Type B pancreatic cell (in vitro differentiated cells): ENCODE data around the gene PPP1R37. TPM values are rescaled to one million over a fixed set of nuclear protein-coding genes. Genes with fewer than 3 reads are reported as not detected.

Experiments
- DNase-seq: peaks from one replicate; pipeline ENCODE4 v3.0.0; 2021; ENCODE audit warnings: mixed read lengths; ENCODE audit not compliant: unreplicated experiment; ENCODE audit errors: extremely low spot score
- H3K27ac Mint-ChIP-seq: 2 replicates; pipeline ENCODE4 v1.8.0; 2021; ENCODE audit warnings: mild to moderate bottlenecking, mixed read lengths
- H3K27me3 Mint-ChIP-seq: 2 replicates; pipeline ENCODE4 v1.8.0; 2021; ENCODE audit warnings: mixed read lengths
- H3K36me3 Mint-ChIP-seq: 2 replicates; pipeline ENCODE4 v1.8.0; 2021; ENCODE audit warnings: mixed read lengths
- H3K4me1 Mint-ChIP-seq: one replicate; pipeline ENCODE4 v1.8.0; 2021; ENCODE audit warnings: mixed read lengths; ENCODE audit not compliant: unreplicated experiment
- H3K4me3 Mint-ChIP-seq: 2 replicates; pipeline ENCODE4 v1.8.0; 2021; ENCODE audit warnings: mild to moderate bottlenecking, mixed read lengths
- H3K9me3 Mint-ChIP-seq: 2 replicates; pipeline ENCODE4 v1.8.0; 2021; ENCODE audit warnings: mixed read lengths
- CTCF ChIP-seq: fragments of 200-600 bp; sonication (generic); conservative IDR thresholded peaks from 2 replicates; pipeline ENCODE4 v1.5.0; 2021; ENCODE audit warnings: antibody characterized with exemption, mild to moderate bottlenecking
- total RNA-seq: library from RNA; stranded (reverse); gene quantifications from 2 replicates; pipeline ENCODE4 v1.2.1, GENCODE V29; 2021; ENCODE audit warnings: low replicate concordance

PPP1R37 gene
- total RNA-seq, 1 donor from 2014 or later = 44.7 TPM

DNA sequence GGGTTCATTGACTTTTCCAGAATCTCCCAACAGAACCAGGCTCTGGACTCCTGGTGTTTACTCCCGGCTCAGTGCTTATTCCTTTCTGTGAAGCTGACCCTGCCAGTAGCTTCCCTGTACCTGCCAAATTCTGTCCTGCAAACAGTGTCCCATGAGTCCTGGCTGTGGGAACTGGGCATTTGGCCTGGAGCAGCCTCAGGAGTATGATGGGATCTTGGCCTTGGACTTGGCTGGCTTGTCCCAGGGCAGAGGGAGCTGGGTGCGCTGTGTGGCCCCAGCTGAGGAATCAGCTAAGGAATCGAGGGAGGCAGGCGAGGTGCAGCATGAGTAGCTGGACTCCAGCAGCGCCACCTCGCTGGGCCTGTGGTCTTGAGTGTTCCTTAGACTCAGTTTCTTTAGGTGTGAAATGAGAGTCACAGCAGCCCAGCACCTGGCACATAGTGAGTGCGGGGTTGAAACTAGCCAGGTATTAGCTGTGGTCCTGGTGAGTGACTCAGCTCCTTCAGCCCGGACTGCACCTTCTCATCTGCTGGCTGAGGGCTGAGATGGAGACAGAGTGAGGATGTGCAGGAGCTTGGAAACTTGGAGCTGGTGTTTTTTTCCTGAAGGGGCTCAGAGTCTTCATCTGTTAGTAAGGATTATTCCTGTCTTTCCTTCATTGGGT lies 43.8 kb upstream of the PPP1R37 start:
- H3K27ac Mint-ChIP-seq = peak overlapping the region; percentile 5
- no peak for TF ChIP-seq CTCF
- H3K9me3 Mint-ChIP-seq = no peaks in the 10 kb centered on the region
- H3K4me1 Mint-ChIP-seq = peaks cover 12% of the 10 kb centered on the region
- no peak for DNase-seq
- H3K4me3 Mint-ChIP-seq = no peak overlapping the region
- H3K36me3 Mint-ChIP-seq = peaks cover 8% of the 10 kb centered on the region
- H3K27me3 Mint-ChIP-seq = no peaks in the 10 kb centered on the region

DNA sequence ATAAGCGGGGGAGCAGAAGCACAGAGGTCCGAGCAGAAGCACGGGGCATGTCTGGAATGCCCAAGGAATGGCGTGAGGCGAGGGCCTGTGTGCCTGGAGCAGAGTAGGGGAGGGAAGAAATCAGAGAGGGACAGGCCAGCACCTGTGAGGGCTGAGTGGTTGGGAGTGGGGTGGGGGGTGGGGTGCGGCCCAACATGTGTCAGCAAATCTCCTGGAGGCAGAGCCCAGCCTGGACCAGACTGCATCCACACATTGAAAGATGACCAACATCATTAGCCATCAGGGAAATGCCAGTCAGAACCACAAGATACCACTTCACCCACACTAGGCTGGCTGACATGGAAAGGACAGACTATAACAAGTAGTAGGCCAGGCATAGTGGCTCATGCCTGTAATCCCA lies 42.9 kb upstream of the PPP1R37 start:
- H3K9me3 Mint-ChIP-seq = no peaks in the 10 kb centered on the region
- H3K36me3 Mint-ChIP-seq = peaks cover 8% of the 10 kb centered on the region
- H3K4me3 Mint-ChIP-seq = no peak overlapping the region
- no peak for DNase-seq
- no peak for TF ChIP-seq CTCF
- peaks cover 12% of the 10 kb centered on the region for H3K4me1 Mint-ChIP-seq
- H3K27me3 Mint-ChIP-seq = no peaks in the 10 kb centered on the region
- H3K27ac Mint-ChIP-seq = peak overlapping the region; percentile 5

- peaks cover 8% of the 10 kb centered on the region for H3K36me3 Mint-ChIP-seq
- H3K27me3 Mint-ChIP-seq = no peaks in the 10 kb centered on the region
- no peaks in the 10 kb centered on the region for H3K9me3 Mint-ChIP-seq
- no peak for DNase-seq
- H3K4me3 Mint-ChIP-seq = peak overlapping the region; percentile 14
- peaks cover 4% of the 10 kb centered on the region for H3K4me1 Mint-ChIP-seq
- no peak for TF ChIP-seq CTCF
- H3K27ac Mint-ChIP-seq = peak overlapping the region; percentile 51
Observed at GRCh38 chr19:45051929-45052579, 40.9 kb upstream of the PPP1R37 start.

DNA sequence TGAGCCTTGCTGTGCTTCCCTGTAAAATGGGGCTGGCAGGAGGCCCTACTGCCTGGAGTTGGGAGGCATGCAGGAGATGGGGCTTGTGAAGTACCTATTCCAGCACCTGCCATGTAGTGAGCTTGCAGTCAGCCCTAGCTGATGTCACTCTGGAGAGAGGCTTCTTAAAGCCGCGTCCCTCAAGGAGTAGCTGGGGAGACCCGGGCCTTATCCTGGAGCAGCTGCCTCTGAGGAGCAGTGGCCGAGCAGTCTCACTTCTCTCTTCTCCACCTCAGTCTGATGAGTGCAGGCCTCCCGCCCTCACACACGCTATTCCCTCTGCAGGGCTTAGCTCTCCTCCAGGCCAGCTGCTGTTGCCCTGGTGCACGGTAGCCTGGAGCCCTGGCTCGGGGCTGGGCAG lies 36.1 kb upstream of the PPP1R37 start:
- H3K4me1 Mint-ChIP-seq = peaks cover 4% of the 10 kb centered on the region
- peaks cover 14% of the 10 kb centered on the region for H3K36me3 Mint-ChIP-seq
- DNase-seq = no peak
- TF ChIP-seq CTCF = no peak
- no peak overlapping the region for H3K4me3 Mint-ChIP-seq
- H3K9me3 Mint-ChIP-seq = no peaks in the 10 kb centered on the region
- H3K27ac Mint-ChIP-seq = no peak overlapping the region
- H3K27me3 Mint-ChIP-seq = no peaks in the 10 kb centered on the region

DNA sequence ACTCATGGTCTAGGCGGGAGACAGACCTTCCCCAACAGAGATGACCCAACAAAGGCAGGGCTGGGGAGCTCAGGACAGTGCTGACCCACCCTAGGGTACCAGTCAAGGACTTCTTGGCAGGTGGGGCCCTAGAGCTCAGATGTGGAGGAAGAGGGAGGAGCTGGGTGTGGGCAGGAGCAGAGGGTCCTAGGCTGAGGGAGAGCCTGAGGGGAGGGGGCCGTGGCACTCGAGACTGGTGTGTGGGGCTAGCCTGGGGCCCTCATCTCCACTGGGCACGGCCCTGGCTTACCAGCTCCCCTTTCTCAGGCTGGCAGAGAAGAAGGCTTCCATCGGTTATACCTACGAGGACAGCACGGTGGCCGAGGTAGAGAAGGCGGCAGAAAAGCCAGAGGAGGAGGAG lies 35.5 kb upstream of the PPP1R37 start:
- no peak for TF ChIP-seq CTCF
- Mint-ChIP-seq H3K9me3 (no peaks in the 10 kb centered on the region), H3K4me3 (no peak overlapping the region), H3K27ac (no peak overlapping the region), H3K27me3 (no peaks in the 10 kb centered on the region), H3K36me3 (peaks cover 10% of the 10 kb centered on the region), H3K4me1 (no peaks in the 10 kb centered on the region)
- DNase-seq = no peak
